HUES6 (cell line): ENCODE results near the gene CKLF.
"Not testable (repeated sequence)": the region's sequence is repeated elsewhere in the genome, so short reads cannot be mapped to it uniquely, and the experiment has no call there.

Source experiments
- H3K27ac ChIP-seq: 2 replicates; pipeline ENCODE4 v1.7.0; 2013; ENCODE audit warnings: low read depth, mild to moderate bottlenecking, low read length, inconsistent platforms
- H3K27me3 ChIP-seq: 2 replicates; pipeline ENCODE4 v1.6.1; 2013; ENCODE audit warnings: low read length; ENCODE audit not compliant: control insufficient read depth, insufficient read depth
- H3K36me3 ChIP-seq: 2 replicates; pipeline ENCODE4 v1.6.1; 2013; ENCODE audit warnings: low read length; ENCODE audit not compliant: control insufficient read depth, insufficient read depth
- H3K4me1 ChIP-seq: 2 replicates; pipeline ENCODE4 v1.6.1; 2013; ENCODE audit warnings: low read length; ENCODE audit not compliant: control insufficient read depth, insufficient read depth
- H3K4me3 ChIP-seq: 2 replicates; pipeline ENCODE4 v1.5.1; 2013; ENCODE audit warnings: low read depth, low read length
- H3K9ac ChIP-seq: one replicate; pipeline ENCODE4 v1.6.1; 2013; ENCODE audit warnings: mild to moderate bottlenecking, low read length
- H3K9me3 ChIP-seq: 2 replicates; pipeline ENCODE4 v1.6.1; 2013; ENCODE audit warnings: low read depth, low read length; ENCODE audit not compliant: control insufficient read depth, insufficient read depth

The CKLF gene

DNA sequence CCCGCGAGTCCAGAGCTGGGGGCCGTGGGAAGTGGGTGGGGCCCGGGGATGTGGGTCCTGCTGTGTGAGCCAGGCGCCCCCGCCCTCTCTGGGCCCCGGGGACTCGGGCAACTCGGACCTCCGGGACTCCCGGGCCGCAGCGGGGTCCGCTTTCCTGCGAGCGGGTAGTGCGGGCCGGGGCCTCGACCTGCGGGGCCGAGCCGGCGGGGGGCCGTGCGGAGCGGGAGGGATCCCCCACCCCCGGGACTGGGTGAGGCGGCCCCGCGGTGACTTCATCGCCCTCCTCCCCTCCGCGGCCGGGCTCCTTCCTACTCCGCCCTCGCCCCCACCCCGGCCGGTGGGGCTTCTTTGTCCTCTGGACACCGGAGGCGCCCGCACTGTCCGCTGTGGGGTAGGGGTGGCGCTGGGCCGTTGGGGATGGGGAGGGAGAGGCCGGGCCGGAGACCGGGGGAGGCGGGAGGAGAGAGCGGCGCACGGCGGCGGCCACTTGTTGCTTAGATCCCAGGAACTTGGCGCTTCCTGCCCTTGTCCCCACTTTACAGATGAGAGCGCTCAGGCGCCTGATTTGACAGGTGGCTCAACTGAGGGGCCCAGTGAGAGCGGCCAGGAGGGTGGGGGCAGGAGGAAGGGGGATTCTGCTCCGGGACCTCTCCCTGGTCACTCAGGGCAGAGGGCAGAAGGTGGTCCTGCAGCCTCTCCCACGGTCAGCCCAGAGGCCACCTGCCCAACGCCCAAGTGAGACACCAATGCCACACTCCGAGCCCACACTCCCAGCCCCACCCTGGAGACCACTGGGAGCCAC lies 53.0 kb downstream of the CKLF start:
- Histone ChIP-seq H3K4me1 (peaks cover 27% of the 10 kb centered on the region), H3K27me3 (peaks cover 3% of the 10 kb centered on the region; the same call in 1 of the 2 replicates), H3K9me3 (no peaks in the 10 kb centered on the region), H3K36me3 (peaks cover 17% of the 10 kb centered on the region), H3K9ac (peak overlapping the region; percentile 63), H3K27ac (peak overlapping the region; percentile 50; the same call in 1 of the 2 replicates), H3K4me3 (peak overlapping the region; percentile 64)

DNA sequence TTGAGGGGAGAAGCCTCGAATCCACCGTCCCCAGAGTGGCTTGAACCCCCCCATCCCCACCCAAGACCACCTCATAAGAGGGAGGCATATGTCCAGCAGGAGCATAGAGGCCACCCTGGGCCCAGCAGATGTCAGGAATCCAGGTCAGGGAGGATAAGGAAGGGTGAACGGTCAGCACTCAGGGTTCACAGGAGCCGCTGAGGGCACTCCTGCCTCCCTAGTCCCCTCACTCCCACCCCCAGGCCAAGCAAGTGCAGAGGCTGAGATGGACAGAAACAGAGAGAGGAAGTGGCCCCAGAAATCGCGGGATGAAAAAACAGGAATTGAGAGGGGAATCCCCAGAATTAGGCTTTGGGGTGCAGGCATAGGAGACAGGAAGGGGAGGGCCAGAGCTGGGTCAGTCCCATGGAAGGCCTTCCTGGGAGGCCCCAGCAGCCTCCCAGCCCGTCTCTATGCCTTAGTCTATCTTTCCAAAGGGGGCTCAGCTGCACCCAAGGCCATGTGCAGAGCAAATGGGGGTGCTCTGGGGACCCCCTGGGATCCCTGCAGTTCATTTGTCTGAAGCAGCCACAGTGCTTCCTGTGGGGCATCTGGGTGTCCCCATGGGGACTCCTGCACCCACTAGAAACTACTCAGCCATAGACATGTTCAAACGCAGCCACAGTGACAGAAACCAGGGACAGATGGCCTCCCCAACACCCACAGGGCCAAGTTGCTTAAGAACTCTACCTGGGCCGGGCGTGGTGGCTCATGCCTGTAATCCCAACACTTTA lies 53.8 kb downstream of the CKLF start:
- Histone ChIP-seq H3K4me1 (peaks cover 27% of the 10 kb centered on the region), H3K4me3 (peak overlapping the region; percentile 64), H3K9ac (peak overlapping the region; percentile 35), H3K36me3 (peaks cover 24% of the 10 kb centered on the region), H3K9me3 (no peaks in the 10 kb centered on the region), H3K27ac (no peak overlapping the region), H3K27me3 (peaks cover 3% of the 10 kb centered on the region; the same call in 1 of the 2 replicates)

DNA sequence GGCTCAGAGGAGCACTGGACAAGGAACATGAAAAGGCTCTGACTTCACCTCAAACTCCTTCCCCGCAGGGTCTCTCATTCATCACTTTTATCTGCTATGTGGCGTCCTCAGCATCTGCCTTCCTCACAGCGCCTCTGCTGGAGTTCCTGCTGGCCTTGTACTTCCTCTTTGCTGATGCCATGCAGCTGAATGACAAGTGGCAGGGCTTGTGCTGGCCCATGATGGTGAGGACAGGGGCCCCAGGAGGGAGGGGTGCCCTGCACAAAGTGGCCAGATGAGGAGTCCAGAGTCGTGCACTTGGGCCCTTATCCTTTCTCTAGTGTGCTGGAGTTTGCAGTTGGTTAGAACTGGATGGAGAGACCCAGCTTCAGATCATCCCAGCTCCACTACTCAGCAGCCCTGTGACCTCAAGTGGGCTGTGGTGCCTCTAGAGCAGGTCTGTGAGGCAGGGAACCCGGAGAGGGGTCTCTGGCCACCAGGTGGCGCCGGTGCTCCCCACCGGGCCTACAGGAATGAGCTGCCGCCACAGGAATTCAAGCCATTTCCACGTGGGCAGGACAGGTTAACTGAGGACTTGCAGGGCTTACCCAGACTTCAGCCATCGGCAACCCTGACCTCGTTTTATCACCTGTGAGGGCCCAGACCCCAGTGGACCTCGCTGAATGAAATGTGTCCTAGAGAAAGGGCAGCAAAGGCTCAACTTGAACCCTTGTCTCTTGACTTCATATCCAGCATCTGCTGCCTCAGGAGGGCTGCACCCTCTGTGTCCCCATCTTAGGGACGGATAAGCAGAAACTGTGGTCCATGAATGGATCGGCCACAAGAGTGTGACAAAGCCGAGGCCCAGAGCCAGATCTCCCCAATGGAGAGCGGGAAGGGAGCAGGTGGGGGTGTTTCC lies 56.1 kb downstream of the CKLF start:
- Histone ChIP-seq H3K4me1 (peaks cover 27% of the 10 kb centered on the region), H3K27me3 (no peaks in the 10 kb centered on the region), H3K27ac (no peak overlapping the region), H3K9ac (no peak overlapping the region), H3K4me3 (no peak overlapping the region), H3K36me3 (peaks cover 47% of the 10 kb centered on the region), H3K9me3 (peaks cover 1% of the 10 kb centered on the region; the same call in 1 of the 2 replicates)

DNA sequence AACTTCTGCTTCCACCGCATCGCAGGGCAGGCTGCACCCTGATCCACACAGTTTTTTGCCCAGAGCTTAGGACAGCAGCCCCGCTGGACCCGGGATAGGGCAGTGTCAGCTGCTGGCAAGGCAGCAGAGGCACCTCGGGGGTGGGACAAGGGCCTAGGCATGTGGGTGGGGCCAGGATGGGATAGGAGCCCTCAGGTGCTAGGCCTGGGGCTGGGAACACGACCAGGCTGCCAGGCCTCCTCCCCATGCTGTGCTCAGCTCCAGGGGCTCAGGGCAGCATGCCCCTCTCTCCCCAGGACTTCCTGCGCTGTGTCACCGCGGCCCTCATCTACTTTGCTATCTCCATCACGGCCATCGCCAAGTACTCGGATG lies 56.7 kb downstream of the CKLF start:
- H3K4me1 ChIP-seq: peaks cover 27% of the 10 kb centered on the region
- H3K9me3 ChIP-seq: peaks cover 6% of the 10 kb centered on the region; the same call in 1 of the 2 replicates
- no peak overlapping the region for H3K4me3 ChIP-seq
- no peak overlapping the region for H3K9ac ChIP-seq
- H3K36me3 ChIP-seq: peaks cover 53% of the 10 kb centered on the region
- H3K27me3 ChIP-seq: no peaks in the 10 kb centered on the region
- no peak overlapping the region for H3K27ac ChIP-seq

DNA sequence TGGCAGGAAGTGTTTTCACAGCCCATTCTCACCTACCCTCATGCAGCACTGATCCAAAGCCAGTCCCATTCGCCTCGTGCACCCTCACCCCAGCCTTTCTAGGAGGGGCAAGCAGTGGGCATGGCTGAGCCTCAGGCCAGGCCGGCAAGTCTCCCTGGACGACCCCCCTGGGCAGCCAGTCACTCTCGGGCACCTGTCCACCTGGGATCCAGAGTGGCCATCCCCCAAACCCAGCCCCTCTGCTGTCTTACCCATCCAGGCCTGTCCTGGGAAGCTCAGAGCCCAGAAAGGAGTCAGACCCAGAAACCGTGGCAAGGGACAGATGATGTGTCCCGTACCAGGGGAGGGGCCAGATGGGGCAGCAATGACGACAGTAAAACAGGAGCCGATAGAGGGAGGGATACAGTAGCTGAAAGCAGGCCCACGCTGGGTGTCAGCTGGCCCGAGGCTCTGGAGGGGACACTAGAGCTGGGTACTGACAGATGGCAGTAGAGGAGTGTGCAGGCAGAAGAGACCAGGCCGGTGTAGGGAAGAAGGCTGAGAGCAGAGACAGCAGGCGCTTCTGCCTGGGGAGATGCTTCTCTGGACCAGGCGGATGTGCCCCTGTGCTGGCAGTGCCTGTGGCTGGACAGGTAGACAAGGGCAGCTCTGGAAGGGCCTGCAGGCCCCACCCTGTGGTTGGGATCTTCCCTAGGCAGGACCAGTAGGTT lies 57.9 kb downstream of the CKLF start:
- H3K9ac ChIP-seq: no peak overlapping the region
- peaks cover 27% of the 10 kb centered on the region for H3K4me1 ChIP-seq
- peaks cover 63% of the 10 kb centered on the region for H3K36me3 ChIP-seq
- H3K27ac ChIP-seq: no peak overlapping the region
- no peak overlapping the region for H3K4me3 ChIP-seq
- peaks cover 7% of the 10 kb centered on the region; the same call in 1 of the 2 replicates for H3K9me3 ChIP-seq
- H3K27me3 ChIP-seq: no peaks in the 10 kb centered on the region

DNA sequence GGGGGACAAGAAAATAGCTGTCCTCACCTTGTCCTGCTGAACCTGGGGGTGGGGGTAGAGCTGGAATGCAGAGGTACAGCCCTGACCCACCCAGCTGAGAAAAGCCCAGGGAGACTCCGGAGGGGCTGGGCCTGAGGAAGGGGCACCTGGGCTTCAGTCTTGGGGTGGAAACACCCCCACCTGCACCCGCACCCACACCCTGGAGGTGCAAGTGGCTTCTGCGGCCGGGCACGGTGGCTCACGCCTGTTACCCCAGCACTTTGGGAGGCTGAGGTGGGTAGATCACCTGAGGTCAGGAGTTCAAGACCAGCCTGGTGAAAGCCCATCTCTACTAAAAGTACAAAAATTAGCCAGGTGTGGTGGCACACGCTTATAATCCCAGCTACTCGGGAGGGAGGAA lies 59.5 kb downstream of the CKLF start:
- not testable (repeated sequence) for H3K9me3 ChIP-seq, H3K4me3 ChIP-seq, H3K27me3 ChIP-seq, H3K9ac ChIP-seq, H3K27ac ChIP-seq
- H3K4me1 ChIP-seq: peaks cover 24% of the 10 kb centered on the region
- peaks cover 65% of the 10 kb centered on the region for H3K36me3 ChIP-seq

DNA sequence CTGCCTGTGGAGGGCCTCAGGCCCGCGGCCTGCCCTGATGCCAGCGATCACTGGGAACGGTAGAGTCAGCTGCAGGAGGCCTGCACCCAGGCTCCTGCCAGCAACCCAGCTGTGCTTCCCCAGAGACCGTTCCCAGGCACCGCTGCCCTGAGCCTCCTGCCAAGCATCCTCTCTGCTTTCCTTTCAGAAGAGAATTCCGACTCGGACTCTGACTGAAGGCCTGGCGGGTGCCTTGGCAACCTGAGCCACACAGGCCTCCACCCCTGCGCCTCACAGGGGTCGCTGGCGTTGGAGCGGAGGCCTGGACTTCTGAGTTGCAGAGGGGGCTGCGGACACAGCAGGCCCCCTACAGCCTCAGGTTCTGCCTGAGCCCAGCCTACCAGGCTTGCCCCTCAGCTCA lies 60.0 kb downstream of the CKLF start:
- H3K36me3 ChIP-seq: peaks cover 65% of the 10 kb centered on the region
- H3K4me1 ChIP-seq: peaks cover 25% of the 10 kb centered on the region
- peaks cover 7% of the 10 kb centered on the region; the same call in 1 of the 2 replicates for H3K9me3 ChIP-seq
- no peaks in the 10 kb centered on the region for H3K27me3 ChIP-seq
- H3K9ac ChIP-seq: no peak overlapping the region
- H3K27ac ChIP-seq: no peak overlapping the region
- H3K4me3 ChIP-seq: no peak overlapping the region

DNA sequence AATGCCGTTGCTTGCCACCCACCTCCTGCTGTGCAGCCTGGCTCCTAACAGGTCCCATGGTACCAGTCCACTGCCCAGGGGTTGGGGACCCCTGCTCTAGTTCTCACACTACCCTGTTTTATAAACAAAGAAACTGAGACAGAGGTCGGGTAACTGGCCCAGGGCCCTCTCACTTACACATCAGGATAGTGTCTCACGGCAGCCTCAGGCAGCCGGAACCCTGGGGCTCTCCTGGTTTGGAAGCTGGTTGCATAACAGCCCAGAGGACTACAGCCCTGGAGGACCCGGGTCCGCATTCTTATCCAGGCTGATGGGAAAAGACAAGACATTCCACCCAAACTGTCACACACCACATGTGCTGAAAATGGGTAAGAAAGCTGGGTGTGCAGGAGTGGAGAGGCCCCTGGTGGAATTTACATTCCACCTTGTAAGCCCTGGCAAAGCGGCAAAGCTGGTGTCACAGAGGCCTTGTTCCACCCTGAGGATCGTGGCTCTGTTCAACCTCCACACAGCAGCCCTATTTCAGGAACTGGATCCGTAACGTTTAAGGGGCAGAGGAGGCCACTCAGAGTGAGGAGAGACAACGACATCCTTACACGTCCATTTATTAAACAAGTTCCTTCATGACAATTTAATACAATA lies 61.9 kb downstream of the CKLF start:
- H3K36me3 ChIP-seq: peaks cover 66% of the 10 kb centered on the region
- H3K4me3 ChIP-seq: no peak overlapping the region
- peaks cover 7% of the 10 kb centered on the region; the same call in 1 of the 2 replicates for H3K9me3 ChIP-seq
- H3K27me3 ChIP-seq: no peaks in the 10 kb centered on the region
- no peak overlapping the region for H3K27ac ChIP-seq
- H3K4me1 ChIP-seq: peaks cover 28% of the 10 kb centered on the region
- H3K9ac ChIP-seq: no peak overlapping the region
